HG03571 (cell line): ENCODE measurements around the gene TMEM120B.

Source experiments
- ATAC-seq: cut with Tn5 transposase; IDR thresholded peaks from one replicate; pipeline ENCODE4 v1.9.1; 2021; ENCODE audit not compliant: unreplicated experiment

Gene TMEM120B

GRCh38 chr12:121770388-121770787, 57.8 kb downstream of the TMEM120B start:
- no peak for ATAC-seq

- ATAC-seq, result no peak
Measured at GRCh38 chr12:121770813-121771625, 58.5 kb downstream of the TMEM120B start.

- ATAC-seq, result peak; percentile 68
Measured at GRCh38 chr12:121773011-121773777, 60.6 kb downstream of the TMEM120B start.

GRCh38 chr12:121774968-121775474, 62.5 kb downstream of the TMEM120B start:
- ATAC-seq, result no peak

GRCh38 chr12:121775501-121775900, 62.9 kb downstream of the TMEM120B start:
- no peak for ATAC-seq

- ATAC-seq, result no peak
Measured at GRCh38 chr12:121776190-121777098, 63.9 kb downstream of the TMEM120B start.

- ATAC-seq, result no peak
Measured at GRCh38 chr12:121778567-121779421, 66.2 kb downstream of the TMEM120B start.

- no peak for ATAC-seq
Measured at GRCh38 chr12:121779422-121779895, 66.9 kb downstream of the TMEM120B start.

- ATAC-seq, result no peak
Measured at GRCh38 chr12:121780429-121780828, 67.9 kb downstream of the TMEM120B start.

GRCh38 chr12:121781484-121781997, 69.0 kb downstream of the TMEM120B start:
- ATAC-seq, result no peak

- no peak for ATAC-seq
Measured at GRCh38 chr12:121781998-121782979, 69.7 kb downstream of the TMEM120B start.

- no peak for ATAC-seq
Measured at GRCh38 chr12:121783766-121784165, 71.2 kb downstream of the TMEM120B start.

- ATAC-seq, result no peak
Measured at GRCh38 chr12:121784460-121784859, 71.9 kb downstream of the TMEM120B start.

GRCh38 chr12:121786440-121786825, 73.9 kb downstream of the TMEM120B start:
- no peak for ATAC-seq

- no peak for ATAC-seq
Measured at GRCh38 chr12:121787063-121788025, 74.8 kb downstream of the TMEM120B start.

GRCh38 chr12:121788176-121788818, 75.7 kb downstream of the TMEM120B start:
- ATAC-seq, result no peak
